HL-60/S4 treated with retinoic acid at 250 ng/mL for 4 days and 3 days (cell line): ENCODE data around the gene PTPN7.
"Not testable (repeated sequence)": the region's sequence is repeated elsewhere in the genome, so short reads cannot be mapped to it uniquely, and the experiment has no call there.

ENCODE experiments used
- in situ Hi-C: fragments of 300-500 bp; cut with MboI; formaldehyde crosslinking; loops from 2 replicates; pipeline ENCODE4 v1.7.0; 2022; ENCODE audit warnings: low sequenced_read_pairs

Gene PTPN7

DNA sequence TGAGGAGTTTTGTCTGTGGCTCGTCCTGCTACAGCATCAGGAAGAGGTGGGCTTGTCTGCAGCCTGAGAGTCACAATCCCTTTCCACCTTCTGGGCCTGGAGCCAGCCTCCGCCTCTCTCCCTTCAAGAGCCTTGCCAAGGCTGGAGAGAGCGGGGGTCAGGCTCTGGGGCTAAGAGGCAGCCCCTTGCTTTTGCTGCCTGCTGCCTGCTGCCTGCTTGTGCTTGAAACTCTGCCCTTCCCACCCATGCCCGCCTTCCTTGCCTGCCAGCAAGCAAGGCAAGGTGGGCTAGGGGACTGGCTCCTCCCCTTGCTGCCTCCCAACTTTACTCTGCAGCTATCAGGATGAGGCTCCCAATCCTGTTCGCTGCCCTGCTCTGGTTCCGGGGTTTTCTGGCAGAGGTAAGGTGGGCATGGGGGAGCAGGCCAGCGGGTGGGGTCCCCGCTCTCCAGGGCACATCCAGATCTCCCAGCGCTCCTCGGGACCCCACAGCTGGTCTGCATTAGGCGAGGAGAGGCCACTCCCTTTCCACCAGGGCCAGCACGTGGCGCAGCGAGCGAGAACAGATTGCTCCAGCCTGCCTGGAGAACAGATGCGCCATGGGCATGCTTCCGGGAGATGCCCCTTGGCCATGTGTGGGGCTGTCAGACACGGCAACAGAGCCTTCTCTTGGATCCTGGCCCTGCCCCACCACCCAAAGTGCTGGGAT, 7.5 kb upstream of the PTPN7 start:
- in situ Hi-C loops, result no loop called here

DNA sequence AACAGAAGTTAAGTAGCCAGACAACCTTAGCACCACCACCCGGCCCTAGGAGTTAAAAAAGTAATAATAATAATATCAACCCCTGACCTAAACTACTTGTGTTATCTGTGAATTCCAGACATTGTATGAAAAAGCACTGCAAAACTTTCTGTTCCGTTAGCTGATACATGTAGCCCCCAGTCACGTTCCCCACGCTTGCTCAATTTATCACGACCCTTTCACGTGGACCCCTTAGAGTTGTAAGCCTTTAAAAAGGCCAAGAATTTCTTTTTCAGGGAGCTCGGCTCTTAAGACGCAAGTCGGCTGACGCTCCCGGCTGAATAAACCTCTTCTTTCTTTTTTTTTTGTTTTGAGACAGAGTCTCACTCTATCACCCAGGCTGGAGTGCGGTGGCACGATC, 6.7 kb upstream of the PTPN7 start:
- in situ Hi-C loops, result not testable (repeated sequence)

DNA sequence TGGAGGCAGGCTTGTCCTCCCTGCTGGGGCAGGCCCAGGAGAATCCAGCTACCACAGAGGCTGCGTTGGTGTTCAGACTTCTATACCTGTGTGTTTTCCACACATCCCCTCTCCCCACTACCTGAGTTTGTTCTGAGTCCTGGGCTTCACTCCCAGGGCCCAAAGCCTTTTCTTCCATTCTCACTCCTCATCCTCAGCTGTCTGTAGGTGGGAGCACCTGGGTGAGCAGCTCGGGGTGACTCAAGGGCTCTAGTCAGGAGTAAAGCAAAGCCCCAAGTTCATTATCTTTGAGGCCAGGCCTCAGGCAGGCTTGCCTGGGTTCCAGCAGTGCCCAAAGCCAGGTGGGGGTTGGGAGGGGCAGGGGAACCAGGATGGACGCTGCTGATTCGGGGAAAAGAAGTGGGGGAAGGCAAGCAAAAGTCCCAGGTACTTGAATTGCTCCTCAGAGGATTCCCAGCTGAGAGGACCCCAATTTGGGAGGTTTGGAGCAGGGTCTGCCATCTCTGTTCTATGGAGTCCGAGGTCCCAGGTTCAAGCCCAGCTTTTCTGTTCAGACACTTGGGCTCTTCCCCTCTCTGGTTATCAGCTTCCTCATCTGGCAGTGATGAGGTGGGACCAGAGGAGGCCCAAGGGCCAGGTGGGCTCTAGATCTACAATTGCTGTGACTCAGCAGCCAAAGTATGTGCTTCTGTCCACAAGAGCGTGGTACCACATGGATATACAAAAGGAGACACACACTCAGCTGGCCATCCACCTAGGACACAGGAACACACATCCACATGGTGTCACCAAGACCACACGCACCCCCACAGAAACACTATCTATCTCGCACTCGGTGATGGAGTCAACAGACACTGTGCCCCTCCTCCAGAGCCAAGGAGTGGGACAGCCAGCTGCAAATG, 5.8 kb upstream of the PTPN7 start:
- in situ Hi-C loops, result no loop called here

GRCh38 chr1:202165267-202165941, 5.0 kb upstream of the PTPN7 start:
- in situ Hi-C loops, result no loop called here

DNA sequence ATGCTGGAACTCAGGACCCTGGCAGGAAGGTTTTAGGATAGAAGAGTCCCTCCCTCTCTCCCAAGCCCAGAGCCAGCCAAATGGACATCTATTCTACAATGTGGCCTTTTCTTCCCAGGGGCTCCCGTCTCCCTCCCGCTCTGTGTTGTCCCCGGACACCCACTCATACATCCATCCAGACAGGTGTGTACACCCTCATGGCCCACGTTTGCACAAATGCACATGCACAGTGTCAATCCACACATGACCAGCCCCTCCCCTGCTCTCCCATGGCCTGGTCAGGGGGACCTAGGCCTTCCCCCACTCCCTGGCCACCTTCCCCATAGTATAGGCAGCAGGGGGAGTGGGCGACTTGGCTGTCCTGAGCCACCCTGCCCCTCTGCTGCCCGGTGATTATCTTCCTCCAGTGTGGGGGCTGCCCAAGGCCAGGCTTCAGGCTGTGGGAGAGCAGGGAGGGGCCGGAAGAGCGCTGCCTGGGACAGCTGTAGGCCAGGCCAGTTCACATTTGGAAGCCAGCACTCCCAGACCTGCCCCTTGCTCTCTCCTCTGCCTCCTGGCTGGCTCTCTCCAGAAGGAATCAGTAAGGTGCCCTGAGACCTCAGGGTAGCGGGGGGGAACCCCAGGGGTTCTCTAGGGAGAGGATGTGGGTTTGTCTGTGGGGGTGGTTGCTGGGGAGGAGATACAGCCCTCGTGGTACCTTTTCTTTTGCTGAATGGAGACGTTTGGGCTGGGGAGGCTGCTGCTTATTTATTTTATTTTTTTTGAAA, 4.1 kb upstream of the PTPN7 start:
- in situ Hi-C loops, result no loop called here

DNA sequence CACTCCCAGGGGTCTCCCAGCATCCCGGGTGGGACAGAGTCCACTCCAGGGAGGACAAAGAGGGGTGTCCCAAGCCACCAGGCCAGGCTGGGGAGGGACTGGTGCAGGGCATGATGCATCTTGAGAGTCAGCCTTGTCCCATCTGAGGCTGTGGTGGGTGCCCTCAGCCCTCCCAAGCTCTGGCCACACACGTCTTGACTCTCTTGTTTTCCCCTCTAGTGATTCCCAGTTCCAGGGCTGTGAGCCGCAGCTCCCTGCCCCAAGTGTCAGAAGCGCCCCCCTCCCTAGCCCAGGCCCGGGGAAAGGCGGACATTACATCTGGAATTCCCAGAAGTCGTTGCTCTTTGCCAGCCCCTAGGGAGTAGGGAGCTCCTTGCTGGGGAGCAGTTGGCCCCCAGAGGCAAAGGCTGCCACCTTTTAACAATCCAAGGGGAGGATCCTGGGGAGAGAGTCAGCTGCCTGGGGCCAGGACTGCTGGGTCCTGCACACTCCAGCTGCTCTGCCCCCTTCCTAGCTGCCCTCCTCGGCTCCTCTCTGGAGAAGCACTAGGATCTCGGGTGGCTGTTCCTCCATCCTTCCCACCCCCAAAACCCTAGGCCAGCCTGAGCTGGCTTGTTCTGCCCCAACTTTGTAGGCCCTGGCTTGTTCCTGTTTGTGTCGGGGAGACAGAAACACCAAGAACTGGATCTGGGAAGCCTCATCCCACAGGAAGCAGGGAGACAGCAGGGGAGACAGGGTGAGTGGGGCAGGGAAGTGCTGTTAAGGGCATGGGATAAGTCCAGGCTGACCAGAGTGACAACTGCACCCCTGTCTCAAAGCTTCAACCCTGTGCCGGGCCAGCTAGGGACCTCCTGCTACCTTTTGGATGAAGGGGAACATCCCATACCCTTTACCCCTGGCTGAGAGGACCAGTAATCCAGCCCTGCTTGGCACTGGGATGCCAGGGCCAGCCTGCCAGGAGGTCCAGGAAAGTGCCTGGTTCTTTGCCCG, 3.2 kb upstream of the PTPN7 start:
- in situ Hi-C loops, result no loop called here

DNA sequence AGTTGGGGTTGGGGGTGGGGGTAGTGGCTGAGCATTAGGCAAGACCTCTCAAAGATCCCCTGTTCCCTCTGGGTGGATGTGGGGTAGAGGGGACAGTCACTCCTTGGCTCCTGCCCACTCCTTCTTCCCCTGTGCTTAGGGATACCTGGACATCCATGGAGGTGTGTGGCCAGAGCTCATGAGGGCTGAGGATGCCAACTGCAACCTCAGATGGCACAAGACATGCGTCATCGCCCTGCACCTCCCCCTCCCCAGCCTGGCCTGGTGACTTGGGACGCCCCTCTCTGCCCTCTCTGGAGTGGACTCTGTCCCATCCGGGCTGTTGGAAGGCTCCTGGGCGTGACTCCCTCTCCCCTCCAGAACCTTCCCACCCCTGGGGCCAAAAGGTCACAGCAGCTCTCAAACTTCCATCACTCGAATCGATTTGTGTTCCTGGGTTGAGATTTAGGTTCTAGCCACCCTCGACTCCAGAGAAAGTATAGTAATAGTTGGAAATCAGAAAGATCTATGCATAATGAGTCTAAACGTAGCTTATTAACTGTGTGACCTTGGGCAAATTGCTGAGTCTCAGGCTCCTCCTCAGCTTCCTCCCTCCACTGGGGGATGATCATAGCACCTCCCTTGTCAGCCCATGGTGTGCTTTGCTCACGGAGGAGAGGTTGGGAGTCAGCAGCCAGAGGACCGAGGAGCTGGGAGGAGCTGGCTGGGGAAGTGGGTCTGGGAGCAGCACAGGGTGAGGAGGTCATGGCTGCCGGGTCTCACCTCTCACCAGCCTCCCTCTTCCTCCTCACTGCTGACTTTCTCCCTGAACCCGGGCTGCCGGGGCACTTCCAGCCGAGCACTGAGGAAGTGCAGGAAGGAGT, 2.2 kb upstream of the PTPN7 start:
- in situ Hi-C loops, result no loop called here

- in situ Hi-C loops, result no loop called here
Measured at GRCh38 chr1:202162047-202162417, 1.6 kb upstream of the PTPN7 start.

DNA sequence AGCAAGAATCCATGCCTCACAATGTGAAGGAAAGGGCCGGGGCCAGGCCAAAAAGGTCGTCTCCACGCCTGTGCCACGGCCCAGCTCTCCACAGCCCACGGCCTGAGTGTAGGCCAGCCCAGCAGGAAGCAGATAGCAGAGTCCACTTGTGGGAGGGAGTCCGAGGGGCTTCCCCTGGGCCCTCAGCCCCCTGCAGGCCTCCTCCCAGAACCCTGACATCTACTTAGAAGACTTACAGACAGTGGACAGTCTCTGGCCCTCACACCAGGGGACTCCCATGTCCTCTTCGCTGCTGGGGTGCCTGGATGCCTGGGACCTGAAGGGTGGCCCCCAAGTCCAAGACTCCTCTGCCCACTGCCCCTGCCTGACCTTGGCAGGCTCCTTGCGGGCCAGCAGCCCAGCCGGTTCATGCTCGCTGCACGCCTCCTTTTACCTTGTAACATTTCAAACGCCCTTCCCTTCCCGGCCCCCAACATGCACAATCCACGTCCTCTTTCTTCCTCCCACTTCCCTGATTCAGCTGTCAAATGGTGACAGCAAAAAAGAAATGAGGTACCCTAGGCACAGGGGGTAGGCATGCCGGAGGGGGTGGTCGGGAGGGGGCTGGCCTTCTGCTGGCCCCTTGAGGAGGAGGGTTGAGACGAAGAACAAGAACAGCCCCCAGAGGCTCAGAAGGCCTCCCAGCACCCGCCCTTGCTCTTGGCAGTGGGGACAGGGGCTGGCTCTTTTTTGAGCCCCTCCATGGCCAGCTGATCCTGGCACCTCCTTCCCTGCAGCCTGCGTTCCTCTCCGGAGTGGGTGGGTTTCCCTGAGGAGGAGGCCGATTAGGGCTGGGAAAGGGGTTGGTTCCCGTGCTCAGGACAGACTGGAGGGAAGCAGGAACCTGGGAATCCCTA, 997 bp upstream of the PTPN7 start:
- in situ Hi-C loops, result no loop called here

- in situ Hi-C loops, result no loop called here
Measured at GRCh38 chr1:202159534-202160371, 649 bp downstream of the PTPN7 start.

GRCh38 chr1:202158810-202159533, 1.4 kb downstream of the PTPN7 start:
- in situ Hi-C loops, result no loop called here

- in situ Hi-C loops, result no loop called here
Measured at GRCh38 chr1:202157945-202158344, 2.5 kb downstream of the PTPN7 start.

- in situ Hi-C loops, result no loop called here
Measured at GRCh38 chr1:202156590-202156989, 3.8 kb downstream of the PTPN7 start.

DNA sequence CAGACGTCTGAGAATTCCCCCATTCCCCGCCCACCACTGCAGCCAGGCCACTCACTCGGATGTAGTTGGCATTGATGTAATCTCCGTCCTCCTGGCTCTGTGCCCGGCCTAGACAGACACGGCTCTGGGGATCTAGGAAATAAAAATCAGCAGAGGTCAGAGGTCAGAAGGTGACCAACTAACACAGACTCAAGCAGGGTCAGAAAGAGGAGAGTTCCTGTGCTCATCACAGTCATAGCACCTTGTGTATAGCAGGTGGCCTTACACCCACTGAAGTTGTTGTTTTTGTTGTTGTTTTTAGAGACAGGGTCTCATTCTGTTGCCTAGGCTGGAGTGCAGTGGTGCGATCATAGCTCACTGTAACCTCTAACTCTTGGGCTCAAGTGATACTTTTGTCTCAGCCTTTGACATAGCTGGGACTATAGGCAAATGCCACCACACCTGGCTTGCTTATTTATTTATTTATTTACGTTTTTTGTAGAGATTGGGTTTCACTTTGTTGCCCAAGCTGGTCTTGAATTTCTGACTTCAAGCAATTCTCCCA, 4.9 kb downstream of the PTPN7 start:
- in situ Hi-C loops, result no loop called here

- in situ Hi-C loops, result no loop called here
Measured at GRCh38 chr1:202154766-202155477, 5.5 kb downstream of the PTPN7 start.
